ENCODE data around the gene ZMYND11.

GRCh38 chr10:201328-201771 is 66.1 kb downstream of the ZMYND11 start:
- no peak for TF ChIP-seq CTCF (conservative IDR thresholded peaks at IDR 0.05; ENCODE audit: low read length)
- no peak for TF ChIP-seq EZH2phosphoT487 (IDR thresholded peaks at IDR 0.05; ENCODE audit: borderline replicate concordance)

Data from Loucy (cell line).